ENCODE data around the gene RAD54L. TPM values are rescaled to one million over a fixed set of nuclear protein-coding genes. Genes with fewer than 3 reads are reported as not detected.

Gene RAD54L
- total RNA-seq, 4 donors from 2014 or later, result 1.3 to 2.1 (median 1.5) TPM; not detected in 1

DNA sequence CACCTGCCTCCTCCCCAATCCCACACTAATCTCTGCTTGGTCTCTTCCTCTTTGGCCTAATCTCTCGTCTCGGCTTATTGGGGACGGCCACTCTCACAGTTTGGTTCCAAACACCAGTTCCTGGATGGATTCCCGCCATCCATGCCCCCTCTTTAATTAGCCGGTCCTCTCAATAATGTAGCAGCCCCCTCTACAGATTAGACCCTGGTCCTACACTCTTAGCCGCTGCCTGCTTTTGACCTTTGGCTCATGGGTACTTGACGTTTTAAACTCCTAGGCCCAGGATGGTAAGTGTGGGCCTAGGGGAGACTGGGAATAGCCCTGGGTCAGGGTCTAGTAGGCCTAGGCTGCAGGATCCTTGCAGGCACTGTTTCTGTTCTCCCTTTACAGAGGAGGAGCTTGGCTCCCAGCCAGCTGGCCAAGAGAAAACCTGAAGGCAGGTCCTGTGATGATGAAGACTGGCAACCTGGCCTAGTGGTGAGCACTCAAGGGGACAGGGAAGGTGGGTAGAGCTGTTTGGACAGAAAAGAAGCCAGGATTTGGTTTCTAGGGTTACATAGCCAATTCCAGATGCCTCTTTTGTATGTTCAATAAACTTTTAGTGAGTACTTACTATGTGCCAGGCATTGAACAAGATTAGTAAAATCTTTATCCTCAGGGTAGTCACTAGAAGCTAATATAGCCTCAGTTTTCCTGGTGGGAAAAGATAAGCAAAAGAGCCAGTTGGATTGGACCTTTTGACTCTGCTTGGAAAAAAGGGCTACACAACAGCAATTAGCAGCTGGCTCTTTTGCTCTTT, 758 bp downstream of the RAD54L start:
- TF ChIP-seq, protein P1, sequence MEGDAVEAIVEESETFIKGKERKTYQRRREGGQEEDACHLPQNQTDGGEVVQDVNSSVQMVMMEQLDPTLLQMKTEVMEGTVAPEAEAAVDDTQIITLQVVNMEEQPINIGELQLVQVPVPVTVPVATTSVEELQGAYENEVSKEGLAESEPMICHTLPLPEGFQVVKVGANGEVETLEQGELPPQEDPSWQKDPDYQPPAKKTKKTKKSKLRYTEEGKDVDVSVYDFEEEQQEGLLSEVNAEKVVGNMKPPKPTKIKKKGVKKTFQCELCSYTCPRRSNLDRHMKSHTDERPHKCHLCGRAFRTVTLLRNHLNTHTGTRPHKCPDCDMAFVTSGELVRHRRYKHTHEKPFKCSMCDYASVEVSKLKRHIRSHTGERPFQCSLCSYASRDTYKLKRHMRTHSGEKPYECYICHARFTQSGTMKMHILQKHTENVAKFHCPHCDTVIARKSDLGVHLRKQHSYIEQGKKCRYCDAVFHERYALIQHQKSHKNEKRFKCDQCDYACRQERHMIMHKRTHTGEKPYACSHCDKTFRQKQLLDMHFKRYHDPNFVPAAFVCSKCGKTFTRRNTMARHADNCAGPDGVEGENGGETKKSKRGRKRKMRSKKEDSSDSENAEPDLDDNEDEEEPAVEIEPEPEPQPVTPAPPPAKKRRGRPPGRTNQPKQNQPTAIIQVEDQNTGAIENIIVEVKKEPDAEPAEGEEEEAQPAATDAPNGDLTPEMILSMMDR (IDR thresholded peaks at IDR 0.05), result no peak
- TF ChIP-seq EP300 (IDR thresholded peaks at IDR 0.05) (no peak), POLR2A (IDR thresholded peaks at IDR 0.05) (no peak)
- DNase-seq (ENCODE audit: low spot score in 2 of 2), result no peak
- H3K9me3 ChIP-seq, result no peaks in the 10 kb centered on the region
- peak overlapping the region; percentile 45 to 66 (median 50) for H3K4me3 ChIP-seq
- peaks cover 0 to 16% (median 7%) of the 10 kb centered on the region in 4 donors for H3K4me1 ChIP-seq
- WGBS, 2 donors, result 3 to 4% methylated on average over 7 of the region's 7 CpGs
- H3K27ac ChIP-seq, result no peak overlapping the region
- no peaks in the 10 kb centered on the region for H3K27me3 ChIP-seq
- H3K36me3 ChIP-seq, result no peaks in the 10 kb centered on the region

- 87 to 91% methylated on average over 5 of the region's 5 CpGs for WGBS, 2 donors
- TF ChIP-seq POLR2A (IDR thresholded peaks at IDR 0.05), result no peak
- no peak for TF ChIP-seq EP300 (IDR thresholded peaks at IDR 0.05)
- TF ChIP-seq, protein P1 (IDR thresholded peaks at IDR 0.05), result no peak
Measured at GRCh38 chr1:46254668-46255067, 7.1 kb downstream of the RAD54L start.

DNA sequence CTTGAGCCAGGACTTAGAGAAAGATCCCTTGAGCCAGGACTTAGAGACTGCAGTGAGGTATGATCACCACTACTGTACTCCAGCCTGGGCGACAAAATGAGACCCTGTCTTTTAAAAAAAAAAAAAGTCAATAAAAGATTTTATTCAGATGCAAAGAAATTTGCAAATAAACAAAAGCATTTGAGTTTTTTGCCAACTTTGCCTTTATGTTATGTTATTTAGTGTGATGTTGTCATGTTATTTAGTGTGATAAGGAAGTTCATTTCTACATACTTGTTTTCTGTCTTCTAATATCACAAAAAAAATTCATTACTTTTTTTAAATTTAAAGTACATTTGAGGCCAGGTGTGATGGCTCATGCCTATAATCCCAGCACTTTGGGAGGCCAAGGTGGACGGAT, 9.0 kb downstream of the RAD54L start:
- H3K4me3 ChIP-seq, result no peak overlapping the region
- 90 to 96% methylated on average over 2 of the region's 2 CpGs for WGBS, 2 donors

More at GRCh38 chr1:46254668-46255067, 7.1 kb downstream of the RAD54L start:
- no peaks in the 10 kb centered on the region for H3K27me3 ChIP-seq
- H3K27ac ChIP-seq, result no peak overlapping the region
- no peak overlapping the region for H3K4me3 ChIP-seq
- H3K4me1 ChIP-seq, result no peaks in the 10 kb centered on the region
- no peak for DNase-seq (ENCODE audit: low spot score in 2 of 2)
- no peaks in the 10 kb centered on the region for H3K9me3 ChIP-seq
- no peaks in the 10 kb centered on the region for H3K36me3 ChIP-seq

GRCh38 chr1:46262508-46262907, 14.9 kb downstream of the RAD54L start:
- no peak for DNase-seq (ENCODE audit: low spot score in 2 of 2)
- no peak overlapping the region for H3K27ac ChIP-seq
- H3K4me1 ChIP-seq, result no peaks in the 10 kb centered on the region
- H3K36me3 ChIP-seq, result peaks cover 0 to 19% (median 0%) of the 10 kb centered on the region in 3 donors
- TF ChIP-seq, protein P1 (IDR thresholded peaks at IDR 0.05), result no peak
- no peak for TF ChIP-seq EP300 (IDR thresholded peaks at IDR 0.05)
- TF ChIP-seq POLR2A (IDR thresholded peaks at IDR 0.05), result no peak
- H3K9me3 ChIP-seq, result no peaks in the 10 kb centered on the region
- WGBS, 2 donors, result 86 to 93% methylated on average over 1 of the region's 1 CpG
- no peaks in the 10 kb centered on the region for H3K27me3 ChIP-seq
- no peak overlapping the region for H3K4me3 ChIP-seq

More for the DNA sequence above, 9.0 kb downstream of the RAD54L start:
- Histone ChIP-seq H3K9me3 (no peaks in the 10 kb centered on the region), H3K36me3 (peaks cover 0 to 12% (median 0%) of the 10 kb centered on the region in 3 donors), H3K4me1 (no peaks in the 10 kb centered on the region), H3K27ac (no peak overlapping the region), H3K27me3 (no peaks in the 10 kb centered on the region)
- TF ChIP-seq, protein P1 (IDR thresholded peaks at IDR 0.05), result no peak
- TF ChIP-seq EP300 (IDR thresholded peaks at IDR 0.05) (no peak), POLR2A (IDR thresholded peaks at IDR 0.05) (no peak)
- no peak for DNase-seq (ENCODE audit: low spot score in 2 of 2)

GRCh38 chr1:46263146-46263545, 15.6 kb downstream of the RAD54L start:
- WGBS, 2 donors, result 84 to 91% methylated on average over 2 of the region's 2 CpGs
- H3K4me1 ChIP-seq, result no peaks in the 10 kb centered on the region
- peaks cover 0 to 19% (median 0%) of the 10 kb centered on the region in 3 donors for H3K36me3 ChIP-seq
- H3K27ac ChIP-seq, result no peak overlapping the region
- H3K9me3 ChIP-seq, result no peaks in the 10 kb centered on the region
- TF ChIP-seq, protein P1 (IDR thresholded peaks at IDR 0.05), result no peak
- TF ChIP-seq POLR2A (IDR thresholded peaks at IDR 0.05) (no peak), EP300 (IDR thresholded peaks at IDR 0.05) (no peak)
- DNase-seq (ENCODE audit: low spot score in 2 of 2), result no peak
- H3K4me3 ChIP-seq, result no peak overlapping the region
- no peaks in the 10 kb centered on the region for H3K27me3 ChIP-seq
